ENCODE results near the gene ACR. TPM values are rescaled to one million over a fixed set of nuclear protein-coding genes. Genes with fewer than 3 reads are reported as not detected.
"Not testable (repeated sequence)": the region's sequence is repeated elsewhere in the genome, so short reads cannot be mapped to it uniquely, and the experiment has no call there.

Gene ACR
- total RNA-seq, 2 experiments from 2014 or later, result not detected

GRCh38 chr22:50755251-50755650 lies 17.2 kb downstream of the ACR start:
- H3K27me3 Mint-ChIP-seq (ENCODE audit: low read depth); H3K9me3 Mint-ChIP-seq; intact Hi-C loops (cut with micrococcal nuclease); H3K36me3 Mint-ChIP-seq (ENCODE audit: low read depth); CTCF ChIA-PET; DNase-seq; H3K27ac Mint-ChIP-seq: not testable (repeated sequence)
- Mint-ChIP-seq H3K4me3 (peak overlapping the region; percentile 62), H3K4me1 (ENCODE audit: low read depth) (peaks cover 16% of the 10 kb centered on the region)

DNA sequence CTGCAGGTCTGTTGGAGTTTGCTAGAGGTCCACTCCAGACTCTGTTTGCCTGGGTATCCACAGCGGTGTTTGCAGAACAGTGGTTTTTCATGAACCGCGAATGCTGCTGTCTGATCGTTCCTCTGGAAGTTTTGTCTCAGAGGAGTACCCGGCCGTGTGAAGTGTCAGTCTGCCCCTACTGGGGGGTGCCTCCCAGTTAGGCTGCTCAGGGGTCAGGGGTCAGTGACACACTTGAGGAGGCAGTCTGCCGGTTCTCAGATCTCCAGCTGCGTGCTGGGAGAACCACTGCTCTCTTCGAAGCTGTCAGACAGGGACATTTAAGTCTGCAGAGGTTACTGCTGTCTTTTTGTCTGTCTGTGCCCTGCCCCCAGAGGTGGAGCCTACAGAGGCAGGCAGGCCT lies 18.4 kb downstream of the ACR start:
- H3K36me3 Mint-ChIP-seq (ENCODE audit: low read depth); H3K27me3 Mint-ChIP-seq (ENCODE audit: low read depth); H3K9me3 Mint-ChIP-seq; intact Hi-C loops (cut with micrococcal nuclease); DNase-seq; H3K27ac Mint-ChIP-seq: not testable (repeated sequence)
- Mint-ChIP-seq H3K4me1 (ENCODE audit: low read depth) (peaks cover 16% of the 10 kb centered on the region), H3K4me3 (peak overlapping the region; percentile 95)
- CTCF ChIA-PET, result interaction anchor here (0.6 to 1.3 kb wide), 2 partner anchors 25 to 325 kb away, joined by 3 to 6 read pairs; no protein-coding TSS in a partner anchor

- Mint-ChIP-seq H3K4me1 (ENCODE audit: low read depth) (peaks cover 16% of the 10 kb centered on the region), H3K27ac (peak overlapping the region; percentile 81), H3K4me3 (peak overlapping the region; percentile 95)
- H3K9me3 Mint-ChIP-seq; H3K36me3 Mint-ChIP-seq (ENCODE audit: low read depth); H3K27me3 Mint-ChIP-seq (ENCODE audit: low read depth); intact Hi-C loops (cut with micrococcal nuclease): not testable (repeated sequence)
- DNase-seq, result peak; percentile 74
- CTCF ChIA-PET, result interaction anchor here (0.6 to 1.3 kb wide), 4 partner anchors 26 to 326 kb away, joined by 3 to 6 read pairs (median 4); no protein-coding TSS in a partner anchor
These were observed 19.0 kb downstream of the ACR start for GRCh38 chr22:50756949-50757491.

GRCh38 chr22:50759597-50760341 lies 21.8 kb downstream of the ACR start:
- H3K36me3 Mint-ChIP-seq (ENCODE audit: low read depth); H3K27ac Mint-ChIP-seq; DNase-seq; H3K27me3 Mint-ChIP-seq (ENCODE audit: low read depth); CTCF ChIA-PET; H3K9me3 Mint-ChIP-seq; intact Hi-C loops (cut with micrococcal nuclease); H3K4me3 Mint-ChIP-seq: not testable (repeated sequence)
- peaks cover 16% of the 10 kb centered on the region for H3K4me1 Mint-ChIP-seq (ENCODE audit: low read depth)

DNA sequence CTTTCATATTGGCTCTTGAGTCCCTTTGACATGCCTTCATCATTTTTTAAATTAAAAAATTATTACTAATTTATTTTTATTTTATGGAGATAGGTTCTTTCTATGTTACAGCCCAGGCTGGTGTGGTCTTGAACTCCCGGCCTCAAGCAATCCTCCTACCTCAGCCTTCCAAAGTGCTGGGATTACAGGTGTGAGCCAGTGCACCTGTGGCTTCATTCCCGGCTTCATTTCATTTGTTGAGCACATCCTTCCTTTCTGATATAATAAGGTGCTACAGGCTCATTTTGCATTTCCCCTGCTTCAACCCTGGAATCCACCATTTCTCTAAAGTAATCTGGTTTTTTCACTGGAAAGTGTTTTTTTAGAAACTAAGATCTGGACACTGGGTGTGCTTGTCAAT lies 23.8 kb downstream of the ACR start:
- H3K9me3 Mint-ChIP-seq; H3K27ac Mint-ChIP-seq; DNase-seq; H3K27me3 Mint-ChIP-seq (ENCODE audit: low read depth); H3K4me3 Mint-ChIP-seq; intact Hi-C loops (cut with micrococcal nuclease); H3K4me1 Mint-ChIP-seq (ENCODE audit: low read depth); H3K36me3 Mint-ChIP-seq (ENCODE audit: low read depth); CTCF ChIA-PET: not testable (repeated sequence)

DNA sequence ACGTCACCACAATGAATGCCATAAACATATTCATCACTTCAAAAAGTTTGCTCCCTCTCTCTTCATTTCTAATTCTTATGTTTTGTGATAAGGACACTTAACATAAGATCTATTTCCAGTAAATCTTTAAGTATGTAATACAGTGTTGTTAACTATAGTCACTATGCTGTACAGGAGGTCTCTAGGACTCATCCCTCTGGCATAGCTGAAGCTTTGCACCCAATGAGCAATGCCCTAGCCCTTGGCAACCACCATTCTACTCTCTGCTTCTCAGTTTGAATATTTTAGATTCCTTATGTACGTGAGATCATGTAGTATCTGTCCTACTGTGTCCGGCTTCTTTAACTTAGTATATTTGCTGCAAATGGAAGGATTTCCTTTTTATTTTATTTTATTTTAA lies 26.3 kb downstream of the ACR start:
- CTCF ChIA-PET; H3K4me3 Mint-ChIP-seq; H3K27ac Mint-ChIP-seq; H3K27me3 Mint-ChIP-seq (ENCODE audit: low read depth); H3K36me3 Mint-ChIP-seq (ENCODE audit: low read depth); H3K4me1 Mint-ChIP-seq (ENCODE audit: low read depth); H3K9me3 Mint-ChIP-seq; intact Hi-C loops (cut with micrococcal nuclease); DNase-seq: not testable (repeated sequence)

- peak; percentile 14 for DNase-seq
- H3K27me3 Mint-ChIP-seq (ENCODE audit: low read depth); H3K36me3 Mint-ChIP-seq (ENCODE audit: low read depth); H3K4me3 Mint-ChIP-seq; H3K9me3 Mint-ChIP-seq; H3K4me1 Mint-ChIP-seq (ENCODE audit: low read depth); intact Hi-C loops (cut with micrococcal nuclease); H3K27ac Mint-ChIP-seq; CTCF ChIA-PET: not testable (repeated sequence)
These were observed 37.1 kb downstream of the ACR start for GRCh38 chr22:50775132-50775531.

DNA sequence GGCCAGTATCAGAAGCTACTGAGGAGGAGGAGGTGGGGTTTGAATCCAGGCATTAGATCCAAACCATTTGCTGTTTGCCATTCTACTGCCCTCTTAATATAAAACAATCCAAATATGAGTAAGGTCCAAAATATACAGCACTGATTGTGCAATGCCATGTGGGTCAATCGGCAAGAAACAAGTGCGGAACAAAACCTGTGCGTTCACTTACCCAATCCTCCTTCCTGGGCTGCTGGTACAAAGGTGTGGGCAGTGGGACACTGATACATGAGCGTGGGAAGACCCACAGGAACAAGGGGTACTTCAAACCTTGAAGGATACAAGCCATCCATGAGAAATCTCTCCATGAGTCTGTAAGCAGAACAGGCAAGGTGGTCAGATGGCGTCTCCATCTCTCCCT lies 39.6 kb downstream of the ACR start:
- CTCF ChIA-PET; H3K27me3 Mint-ChIP-seq (ENCODE audit: low read depth); DNase-seq; intact Hi-C loops (cut with micrococcal nuclease); H3K27ac Mint-ChIP-seq; H3K36me3 Mint-ChIP-seq (ENCODE audit: low read depth); H3K4me1 Mint-ChIP-seq (ENCODE audit: low read depth); H3K4me3 Mint-ChIP-seq; H3K9me3 Mint-ChIP-seq: not testable (repeated sequence)

DNA sequence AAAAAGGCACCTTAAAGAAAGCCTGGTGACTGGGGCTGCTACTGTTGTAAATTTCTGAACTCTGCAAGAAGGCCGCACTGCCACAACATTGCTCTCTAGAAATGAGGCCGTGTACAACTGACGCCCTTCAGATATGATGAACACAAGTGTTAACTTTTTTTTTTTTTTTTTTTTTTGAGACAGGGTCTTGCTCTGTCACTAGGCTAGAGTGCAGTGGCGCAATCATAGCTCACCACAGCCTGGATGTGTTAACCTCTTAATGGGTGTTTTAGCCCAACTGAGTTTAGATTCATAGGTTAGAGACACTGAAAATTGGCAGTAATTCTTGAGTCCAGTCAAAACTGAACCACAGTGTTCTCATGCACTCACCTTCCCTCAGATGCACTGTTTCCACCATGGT lies 42.2 kb downstream of the ACR start:
- H3K4me3 Mint-ChIP-seq; CTCF ChIA-PET; H3K27me3 Mint-ChIP-seq (ENCODE audit: low read depth); H3K27ac Mint-ChIP-seq; DNase-seq; H3K9me3 Mint-ChIP-seq; intact Hi-C loops (cut with micrococcal nuclease); H3K4me1 Mint-ChIP-seq (ENCODE audit: low read depth); H3K36me3 Mint-ChIP-seq (ENCODE audit: low read depth): not testable (repeated sequence)

DNA sequence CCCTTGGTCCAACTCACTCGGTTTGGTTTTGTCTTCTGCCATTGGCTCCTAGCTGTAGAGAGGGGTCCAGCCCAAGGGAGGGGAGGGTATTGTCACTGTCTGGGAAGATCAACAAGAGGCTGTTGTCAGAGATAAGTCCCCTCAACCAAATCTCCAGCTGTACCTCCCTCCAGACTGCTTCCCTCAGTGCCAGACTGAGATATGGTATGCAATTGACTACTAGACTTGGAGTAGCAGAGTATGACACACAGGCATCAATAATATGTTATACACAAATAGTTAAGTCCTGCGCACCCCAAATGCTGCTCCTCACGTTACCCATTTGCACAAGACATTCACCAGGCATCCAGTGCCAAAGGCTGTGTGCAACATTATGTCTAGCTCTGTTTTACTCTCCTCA lies 44.2 kb downstream of the ACR start:
- H3K27me3 Mint-ChIP-seq (ENCODE audit: low read depth); H3K27ac Mint-ChIP-seq; CTCF ChIA-PET: not testable (repeated sequence)

DNA sequence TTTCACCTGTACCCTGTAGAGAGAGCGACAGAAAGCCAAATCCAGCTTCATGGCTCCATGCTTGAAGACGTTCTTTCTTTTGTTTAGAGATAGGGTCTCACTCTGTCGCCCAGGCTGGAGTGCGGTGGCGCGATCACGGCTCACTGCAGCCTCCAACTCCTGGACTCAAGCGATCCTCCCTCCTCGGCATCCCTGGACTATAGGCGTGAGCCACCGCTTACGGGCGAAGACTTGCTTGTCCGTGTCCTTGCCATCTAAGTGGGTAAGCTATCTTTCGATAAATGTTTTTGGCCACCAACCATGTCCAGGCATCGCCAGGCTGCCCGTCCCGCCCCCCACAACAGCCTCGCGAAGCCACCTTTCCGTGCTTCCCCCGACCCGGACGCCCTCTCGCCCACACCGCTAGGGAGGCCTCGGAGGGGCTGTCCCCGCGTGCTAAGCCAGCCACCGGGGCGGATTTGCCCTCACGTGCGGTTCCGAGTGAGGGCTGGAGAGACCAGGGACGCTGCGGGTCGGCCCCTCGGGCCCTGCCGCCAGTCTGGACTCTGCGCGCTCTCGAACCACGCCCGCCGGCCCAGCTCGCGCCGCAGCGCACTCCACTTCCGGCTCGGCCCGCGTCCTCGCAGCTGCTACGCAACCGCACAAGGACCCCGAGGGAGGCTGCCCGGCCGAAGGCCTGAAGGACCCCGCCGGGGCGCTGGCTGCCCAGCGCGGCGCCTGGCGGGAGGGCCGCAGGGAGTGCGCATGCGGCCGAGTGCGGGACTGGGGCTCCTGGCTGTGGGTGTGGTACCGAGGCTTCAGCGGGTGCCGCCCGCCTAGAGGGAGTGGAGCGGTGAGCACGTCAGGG lies 45.3 kb downstream of the ACR start, which contains the start of gene RABL2B:
Gene RABL2B, minus strand, starts transcription at position 604 of the 847 bp plus-strand sequence. CDS start 1,342 bp downstream, outside the sequence.
- H3K27ac Mint-ChIP-seq; CTCF ChIA-PET; intact Hi-C loops (cut with micrococcal nuclease); H3K27me3 Mint-ChIP-seq (ENCODE audit: low read depth); H3K9me3 Mint-ChIP-seq; H3K36me3 Mint-ChIP-seq (ENCODE audit: low read depth); H3K4me1 Mint-ChIP-seq (ENCODE audit: low read depth): not testable (repeated sequence)
- H3K4me3 Mint-ChIP-seq, result peak within 1 kb of the TSS; percentile 83
- DNase-seq, result peak; percentile 87

More for the DNA sequence above, 44.2 kb downstream of the ACR start:
- peak overlapping the region; percentile 44 for H3K4me3 Mint-ChIP-seq
- H3K9me3 Mint-ChIP-seq; intact Hi-C loops (cut with micrococcal nuclease); H3K36me3 Mint-ChIP-seq (ENCODE audit: low read depth); H3K4me1 Mint-ChIP-seq (ENCODE audit: low read depth); DNase-seq: not testable (repeated sequence)

DNA sequence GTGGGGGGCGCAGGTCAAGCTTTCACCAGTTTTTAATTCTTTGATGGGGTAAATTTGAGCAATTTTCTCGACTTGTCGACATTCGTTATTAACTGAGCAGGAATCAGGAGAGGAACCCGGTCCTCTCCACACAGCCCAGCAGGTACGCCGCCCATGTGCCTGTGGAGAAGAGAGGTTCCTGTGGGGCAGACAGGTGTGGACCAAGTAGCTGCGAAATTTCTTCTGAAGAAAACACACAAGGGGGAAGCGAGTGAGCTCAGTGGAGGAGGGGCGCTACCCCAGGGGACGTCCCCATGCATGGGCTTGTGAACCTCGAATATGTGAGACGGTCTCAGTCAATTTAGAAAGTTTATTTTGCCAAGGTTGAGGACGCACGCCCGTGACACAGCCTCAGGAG lies 45.9 kb downstream of the ACR start:
- intact Hi-C loops (cut with micrococcal nuclease); H3K27ac Mint-ChIP-seq; H3K36me3 Mint-ChIP-seq (ENCODE audit: low read depth); H3K27me3 Mint-ChIP-seq (ENCODE audit: low read depth); H3K9me3 Mint-ChIP-seq; H3K4me1 Mint-ChIP-seq (ENCODE audit: low read depth); CTCF ChIA-PET: not testable (repeated sequence)
- DNase-seq, result peak; percentile 27
- peak overlapping the region; percentile 83 for H3K4me3 Mint-ChIP-seq

Data from activated naive CD4-positive, alpha-beta T cell treated with anti-CD3 and anti-CD28 coated beads for 36 hours (primary cell).